ENCODE measurements around the gene GJA9.
"Not testable (repeated sequence)": the region's sequence is repeated elsewhere in the genome, so short reads cannot be mapped to it uniquely, and the experiment has no call there.

Gene GJA9

GRCh38 chr1:38881487-38881886 is at the start of gene GJA9:
Gene GJA9, minus strand, starts transcription at chr1:38881587. Its CDS starts 5,489 bp downstream, at chr1:38876098.
- DNase-seq (ENCODE audit: low read depth), result no peak

- DNase-seq (ENCODE audit: low read depth), result no peak
Measured at GRCh38 chr1:38929476-38929875, 48.1 kb upstream of the GJA9 start.

- no peak for DNase-seq (ENCODE audit: low read depth)
Measured at GRCh38 chr1:38929054-38929453, 47.7 kb upstream of the GJA9 start.

- no peak for DNase-seq (ENCODE audit: low read depth)
Measured at GRCh38 chr1:38926091-38926490, 44.7 kb upstream of the GJA9 start.

GRCh38 chr1:38925391-38925790 is 44.0 kb upstream of the GJA9 start:
- no peak for DNase-seq (ENCODE audit: low read depth)

- DNase-seq (ENCODE audit: low read depth), result no peak
Measured at GRCh38 chr1:38923607-38924006, 42.2 kb upstream of the GJA9 start.

- DNase-seq (ENCODE audit: low read depth), result no peak
Measured at GRCh38 chr1:38919130-38919529, 37.7 kb upstream of the GJA9 start.

GRCh38 chr1:38918568-38918967 is 37.2 kb upstream of the GJA9 start:
- DNase-seq (ENCODE audit: low read depth), result no peak

- no peak for DNase-seq (ENCODE audit: low read depth)
Measured at GRCh38 chr1:38917772-38918171, 36.4 kb upstream of the GJA9 start.

GRCh38 chr1:38917337-38917736 is 36.0 kb upstream of the GJA9 start:
- DNase-seq (ENCODE audit: low read depth), result no peak

GRCh38 chr1:38915352-38915948 is 34.1 kb upstream of the GJA9 start:
- peak; percentile 9 for DNase-seq (ENCODE audit: low read depth)

- DNase-seq (ENCODE audit: low read depth), result not testable (repeated sequence)
Measured at GRCh38 chr1:38914908-38915307, 33.5 kb upstream of the GJA9 start.

GRCh38 chr1:38908821-38909220 is 27.4 kb upstream of the GJA9 start:
- DNase-seq (ENCODE audit: low read depth), result no peak

- no peak for DNase-seq (ENCODE audit: low read depth)
Measured at GRCh38 chr1:38905985-38906384, 24.6 kb upstream of the GJA9 start.

- no peak for DNase-seq (ENCODE audit: low read depth)
Measured at GRCh38 chr1:38899560-38899959, 18.2 kb upstream of the GJA9 start.

GRCh38 chr1:38898653-38899230 is 17.4 kb upstream of the GJA9 start:
- peak; percentile 50 for DNase-seq (ENCODE audit: low read depth)

GRCh38 chr1:38896169-38896568 is 14.8 kb upstream of the GJA9 start:
- no peak for DNase-seq (ENCODE audit: low read depth)

GRCh38 chr1:38892976-38893375 is 11.6 kb upstream of the GJA9 start:
- no peak for DNase-seq (ENCODE audit: low read depth)

GRCh38 chr1:38891753-38892152 is 10.4 kb upstream of the GJA9 start:
- DNase-seq (ENCODE audit: low read depth), result peak; percentile 17

- DNase-seq (ENCODE audit: low read depth), result no peak
Measured at GRCh38 chr1:38889589-38889988, 8.2 kb upstream of the GJA9 start.

- no peak for DNase-seq (ENCODE audit: low read depth)
Measured at GRCh38 chr1:38888423-38889333, 7.3 kb upstream of the GJA9 start.

- DNase-seq (ENCODE audit: low read depth), result no peak
Measured at GRCh38 chr1:38885092-38885491, 3.7 kb upstream of the GJA9 start.

- no peak for DNase-seq (ENCODE audit: low read depth)
Measured at GRCh38 chr1:38875811-38876210, 5.6 kb downstream of the GJA9 start.

Data from ELR (cell line).